Hematopoietic multipotent progenitor cell treated with erythropoietin and hydrocortisone succinate and interleukin-3 and kit ligand, for 6 days (in vitro differentiated cells): ENCODE measurements around the gene RGS9BP.
"Not testable (repeated sequence)": the region's sequence is repeated elsewhere in the genome, so short reads cannot be mapped to it uniquely, and the experiment has no call there.

Experiments used
- DNase-seq: peaks from one replicate; pipeline ENCODE4 v3.0.0-alpha.2; 2015

Gene RGS9BP

DNA sequence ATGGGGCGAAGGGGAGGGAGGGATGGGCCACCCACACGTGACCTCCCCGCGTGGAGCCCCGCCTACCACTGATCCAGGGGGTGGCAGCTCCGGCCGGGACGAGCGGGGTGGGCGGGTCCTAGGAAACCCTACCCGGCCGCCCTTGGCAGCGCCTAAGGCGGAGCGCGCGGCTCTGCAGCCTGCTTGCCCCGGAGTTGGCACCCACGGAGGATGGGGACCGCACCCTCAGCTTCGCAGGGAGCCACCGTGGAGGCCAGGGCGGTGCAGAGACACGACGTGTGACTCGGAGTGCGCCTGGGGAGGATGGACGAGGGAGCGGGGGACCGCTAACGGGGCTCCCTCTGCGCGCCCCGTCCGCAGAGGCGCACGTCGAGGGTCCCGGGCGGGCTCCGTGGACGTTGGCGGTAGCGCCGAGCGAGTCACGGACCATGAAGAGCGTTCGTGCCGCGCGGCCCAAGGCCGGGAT lies at the start of gene RGS9BP:
RGS9BP (plus strand) TSS at position 129 of the 466 bp plus-strand sequence. CDS start 416 bp downstream, outside the sequence.
- peak; percentile 92 for DNase-seq

- no peak for DNase-seq
These were observed 48.7 kb upstream of the RGS9BP start for GRCh38 chr19:32626969-32627368.

GRCh38 chr19:32627714-32628270 lies 47.9 kb upstream of the RGS9BP start:
- DNase-seq: peak; percentile 46

- DNase-seq: peak; percentile 65
These were observed 45.3 kb upstream of the RGS9BP start for GRCh38 chr19:32630338-32630737.

GRCh38 chr19:32631381-32631780 lies 44.3 kb upstream of the RGS9BP start:
- no peak for DNase-seq

- DNase-seq: no peak
These were observed 38.2 kb upstream of the RGS9BP start for GRCh38 chr19:32637480-32637879.

DNA sequence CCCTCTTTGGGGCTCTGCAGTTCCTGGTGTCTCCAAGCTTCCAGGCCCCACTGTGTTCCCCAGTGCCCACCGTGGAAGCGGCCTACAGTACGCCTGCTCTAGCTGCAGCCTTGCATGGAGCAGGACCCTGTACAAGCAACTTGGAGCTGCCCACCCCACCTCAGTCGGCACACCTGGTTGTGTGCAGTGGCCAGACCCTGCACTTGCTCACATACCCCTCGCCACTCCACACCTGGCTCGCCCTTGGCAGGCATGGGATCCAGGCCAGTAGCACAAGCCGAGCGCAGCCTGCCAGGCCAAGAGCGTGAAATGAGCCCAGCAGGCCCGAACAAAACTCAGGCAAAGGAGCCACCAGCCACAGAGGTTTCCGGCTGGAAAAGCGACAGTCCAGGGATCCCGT lies 37.0 kb upstream of the RGS9BP start:
- no peak for DNase-seq

GRCh38 chr19:32642771-32643170 lies 32.9 kb upstream of the RGS9BP start:
- no peak for DNase-seq

- DNase-seq: no peak
These were observed 29.1 kb upstream of the RGS9BP start for GRCh38 chr19:32646556-32646955.

GRCh38 chr19:32647361-32647760 lies 28.3 kb upstream of the RGS9BP start:
- DNase-seq: no peak

- no peak for DNase-seq
These were observed 25.9 kb upstream of the RGS9BP start for GRCh38 chr19:32649751-32650150.

- no peak for DNase-seq
These were observed 25.0 kb upstream of the RGS9BP start for GRCh38 chr19:32650671-32651070.

- peak; percentile 42 for DNase-seq
These were observed 23.9 kb upstream of the RGS9BP start for GRCh38 chr19:32651729-32652140.

DNA sequence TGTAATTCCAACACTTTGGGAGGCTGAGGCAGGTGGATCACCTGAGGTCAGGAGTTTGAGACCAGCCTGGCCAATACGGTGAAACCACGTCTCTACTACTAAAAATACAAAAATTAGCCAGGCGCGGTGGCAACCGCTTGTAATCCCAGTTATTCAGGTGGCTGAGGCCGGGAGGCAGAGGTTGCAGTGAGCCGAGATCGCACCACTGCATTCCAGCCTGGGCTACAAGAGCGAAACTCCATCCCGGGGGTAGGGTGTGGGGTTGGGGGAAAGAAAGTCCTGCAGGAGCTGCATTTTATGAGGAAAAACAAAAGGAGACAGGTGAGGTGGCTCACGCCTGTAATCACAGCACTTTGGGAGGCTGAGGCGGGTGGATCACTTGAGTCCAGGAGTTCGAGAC lies 23.3 kb upstream of the RGS9BP start:
- DNase-seq: not testable (repeated sequence)

DNA sequence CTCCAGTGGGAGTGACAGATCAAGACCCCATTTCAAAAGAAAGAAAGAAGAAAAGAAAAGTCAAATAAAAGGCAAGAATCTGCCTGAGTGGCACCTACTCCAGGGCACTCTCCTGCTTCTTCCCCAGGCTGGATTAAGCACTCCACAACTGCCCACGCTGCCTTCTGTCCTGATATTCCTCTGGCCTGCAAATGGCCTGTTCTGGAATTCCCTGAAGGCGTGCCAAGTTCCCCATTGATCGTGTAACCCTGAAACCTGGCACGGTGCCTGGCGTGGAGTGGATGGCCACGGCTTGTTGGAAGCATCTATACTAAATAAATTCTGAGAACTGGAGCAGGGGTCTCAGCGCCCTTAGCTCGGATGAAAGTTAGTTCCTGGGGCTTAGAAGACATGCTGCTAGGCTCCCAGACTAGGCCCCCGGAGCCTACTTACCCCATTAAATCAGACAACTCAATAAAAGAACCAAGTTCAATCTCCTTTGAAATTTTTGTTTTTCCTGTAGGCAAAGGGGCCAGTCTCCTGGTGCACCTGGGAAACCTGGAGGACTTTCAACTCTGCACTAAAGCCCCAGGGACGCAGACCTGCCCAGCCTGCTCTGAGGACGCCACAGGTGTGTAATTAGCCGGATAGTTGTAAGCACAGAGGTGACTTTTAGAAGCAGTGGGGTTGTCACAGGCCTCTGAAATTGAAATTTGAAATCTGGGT lies 22.6 kb upstream of the RGS9BP start:
- no peak for DNase-seq

DNA sequence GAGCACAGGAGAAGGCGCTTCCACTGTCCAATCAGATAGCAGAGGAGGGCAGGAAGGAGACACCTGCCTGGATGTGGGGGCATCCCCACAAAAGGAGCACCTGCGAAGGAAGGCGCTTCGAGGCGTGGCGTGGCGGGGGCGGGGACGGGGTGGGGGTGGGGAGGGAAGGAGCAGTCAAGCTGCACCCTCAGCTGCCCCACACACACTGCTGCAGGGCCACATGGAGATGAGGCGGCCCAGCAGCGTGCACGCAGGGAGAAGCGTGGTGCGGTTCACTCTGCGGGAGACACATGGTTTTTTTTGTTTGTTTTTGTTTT lies 22.1 kb upstream of the RGS9BP start:
- DNase-seq: no peak

GRCh38 chr19:32656379-32656778 lies 19.3 kb upstream of the RGS9BP start:
- not testable (repeated sequence) for DNase-seq

- no peak for DNase-seq
These were observed 17.6 kb upstream of the RGS9BP start for GRCh38 chr19:32658075-32658474.

- DNase-seq: no peak
These were observed 17.1 kb upstream of the RGS9BP start for GRCh38 chr19:32658527-32658926.

DNA sequence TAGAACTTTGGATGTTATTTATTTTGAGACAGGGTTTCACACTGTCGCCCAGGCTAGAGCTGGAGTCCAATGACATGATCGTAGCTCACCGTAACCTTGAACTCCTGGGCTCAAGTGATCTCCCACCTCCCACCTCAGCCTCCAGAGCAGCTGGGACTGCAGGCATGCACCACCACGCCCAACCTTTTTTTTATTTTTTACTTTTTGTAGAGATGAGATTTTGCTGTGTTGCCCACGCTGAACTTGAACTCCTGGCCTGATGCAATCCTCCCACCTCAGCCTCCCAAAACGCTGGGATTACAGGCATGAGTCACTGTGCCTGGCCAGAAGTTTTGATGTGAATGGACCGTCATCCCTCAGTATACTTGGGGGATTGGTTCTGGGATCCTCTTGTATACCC lies 14.3 kb upstream of the RGS9BP start:
- DNase-seq: no peak

GRCh38 chr19:32662186-32662585 lies 13.5 kb upstream of the RGS9BP start:
- DNase-seq: peak; percentile 59

DNA sequence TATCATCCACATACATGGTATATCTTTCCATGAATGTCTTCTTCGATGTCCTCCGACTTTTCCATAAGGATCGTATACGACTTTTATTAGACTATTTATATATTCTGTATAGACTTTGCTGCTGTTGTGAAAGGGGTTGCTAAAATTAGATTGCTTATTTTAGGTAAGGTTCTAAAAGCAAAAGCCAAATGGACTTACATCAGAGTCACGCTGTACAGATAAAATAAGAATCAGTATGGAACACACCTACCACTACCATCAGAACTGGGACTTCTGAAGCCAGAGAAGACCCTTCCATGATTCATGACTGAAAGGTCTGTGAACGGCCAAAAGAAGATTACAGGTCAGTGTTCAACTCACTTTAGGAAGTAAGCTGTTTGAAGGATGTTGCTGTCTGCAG lies 9.6 kb upstream of the RGS9BP start:
- DNase-seq: no peak

- DNase-seq: no peak
These were observed 6.3 kb upstream of the RGS9BP start for GRCh38 chr19:32669310-32669709.

GRCh38 chr19:32671883-32672593 lies 3.6 kb upstream of the RGS9BP start:
- DNase-seq: peak; percentile 97
